ENCODE data around the gene CTSD.
A peak's percentile ranks its signal among the peaks of the same experiment; 100 is the strongest.

Gene CTSD

GRCh38 chr11:1746956-1747752 is 16.6 kb downstream of the CTSD start:
- no CpG with 5 or more reads among the region's 21 CpGs for WGBS, 2 donors (ENCODE audit: extremely low coverage in 2 of 2, insufficient read length in 2 of 2, insufficient replicate concordance in 1 of 2)
- no peak for DNase-seq (ENCODE audit: low spot score)
- H4K91ac ChIP-seq (ENCODE audit: low read depth, low read length, poor library complexity), result no peak overlapping the region
- H3K23ac ChIP-seq (ENCODE audit: low read depth, low read length, poor library complexity), result peak overlapping the region; percentile 93
- no peak overlapping the region for H3K4me2 ChIP-seq (ENCODE audit: insufficient read depth, low read length, poor library complexity, severe bottlenecking)
- peak overlapping the region; percentile 45 for H2BK15ac ChIP-seq (ENCODE audit: low read length)
- no peak overlapping the region for H3K27ac ChIP-seq (replicated peaks; ENCODE audit: low read length)
- peaks cover 0 to 8% of the 10 kb centered on the region in 2 donors for H3K9me3 ChIP-seq (replicated peaks in 1 of 2; ENCODE audit: control insufficient read depth in 2 of 2, insufficient read depth in 1 of 2, low read depth in 1 of 2, low read length in 2 of 2)
- no peak overlapping the region for H2BK120ac ChIP-seq (ENCODE audit: low read depth, low read length)
- H4K8ac ChIP-seq (ENCODE audit: low read depth, low read length), result peak overlapping the region; percentile 65
- H2BK5ac ChIP-seq (ENCODE audit: low read length), result no peak overlapping the region
- peak overlapping the region; percentile 61 for H2AK5ac ChIP-seq (ENCODE audit: low read depth, low read length)
- H3K14ac ChIP-seq (ENCODE audit: low read length), result peak overlapping the region; percentile 78
- H2BK12ac ChIP-seq (ENCODE audit: low read length), result no peak overlapping the region
- H3K27me3 ChIP-seq (ENCODE audit: control insufficient read depth in 3 of 3, insufficient read depth in 3 of 3, low read depth in 1 of 3, low read length in 3 of 3), result peaks cover 7 to 45% (median 44%) of the 10 kb centered on the region in 3 experiments
- H3K18ac ChIP-seq (ENCODE audit: low read length), result no peak overlapping the region
- H3K4me1 ChIP-seq (ENCODE audit: control insufficient read depth in 2 of 2, insufficient read depth in 1 of 2, low read depth in 1 of 2, low read length in 2 of 2), result peaks cover 0 to 15% of the 10 kb centered on the region in 2 donors
- peaks cover 0 to 3% of the 10 kb centered on the region in 2 donors for H3K36me3 ChIP-seq (replicated peaks in 1 of 2; ENCODE audit: control insufficient read depth in 2 of 2, insufficient read depth in 2 of 2, low read length in 2 of 2)
- no peak overlapping the region for H2AFZ ChIP-seq (ENCODE audit: low read length)
- H3K79me1 ChIP-seq (ENCODE audit: low read depth, low read length), result no peaks in the 10 kb centered on the region
- H3K4ac ChIP-seq (ENCODE audit: low read length), result no peak overlapping the region
- no peak overlapping the region for H3K4me3 ChIP-seq (ENCODE audit: low read length in 2 of 2)
- H3K9ac ChIP-seq (ENCODE audit: low read depth, low read length, poor library complexity), result no peak overlapping the region

DNA sequence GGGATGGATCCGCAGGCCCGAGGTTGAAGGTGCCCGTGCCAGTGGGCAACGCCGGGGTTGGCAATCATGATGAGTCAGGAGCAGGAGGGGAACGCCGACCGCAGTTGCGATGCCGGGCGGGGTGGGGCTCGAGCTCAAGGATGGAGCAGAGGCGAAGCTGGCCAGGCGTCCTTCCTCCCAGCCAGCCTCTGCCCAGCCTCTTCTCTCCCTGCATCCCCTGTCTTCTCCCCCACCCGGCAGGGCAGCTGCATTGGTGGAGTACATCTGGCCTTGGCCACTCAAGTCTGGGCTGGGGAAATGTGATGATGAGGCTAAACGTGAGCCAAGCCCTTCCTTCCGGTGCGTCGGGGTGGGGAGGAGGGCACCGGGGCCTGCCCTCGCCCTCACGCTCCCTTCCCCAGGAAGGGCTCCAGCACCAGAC is 17.2 kb downstream of the CTSD start:
- Histone ChIP-seq H3K18ac (ENCODE audit: low read length) (peak overlapping the region; percentile 16), H3K9me3 (replicated peaks in 1 of 2; ENCODE audit: control insufficient read depth in 2 of 2, insufficient read depth in 1 of 2, low read depth in 1 of 2, low read length in 2 of 2) (peaks cover 0 to 8% of the 10 kb centered on the region in 2 donors), H4K8ac (ENCODE audit: low read depth, low read length) (no peak overlapping the region), H3K23ac (ENCODE audit: low read depth, low read length, poor library complexity) (peak overlapping the region; percentile 93), H3K4me3 (ENCODE audit: low read length in 2 of 2) (no peak overlapping the region), H3K4me2 (ENCODE audit: insufficient read depth, low read length, poor library complexity, severe bottlenecking) (no peak overlapping the region), H3K4me1 (ENCODE audit: control insufficient read depth in 2 of 2, insufficient read depth in 1 of 2, low read depth in 1 of 2, low read length in 2 of 2) (peaks cover 0 to 15% of the 10 kb centered on the region in 2 donors), H2BK12ac (ENCODE audit: low read length) (peak overlapping the region; percentile 95), H2AK5ac (ENCODE audit: low read depth, low read length) (peak overlapping the region; percentile 49), H2AFZ (ENCODE audit: low read length) (no peak overlapping the region), H3K14ac (ENCODE audit: low read length) (peak overlapping the region; percentile 78), H3K79me1 (ENCODE audit: low read depth, low read length) (no peaks in the 10 kb centered on the region), H2BK120ac (ENCODE audit: low read depth, low read length) (no peak overlapping the region), H3K27ac (replicated peaks; ENCODE audit: low read length) (no peak overlapping the region), H2BK5ac (ENCODE audit: low read length) (no peak overlapping the region), H4K91ac (ENCODE audit: low read depth, low read length, poor library complexity) (no peak overlapping the region), H3K36me3 (replicated peaks in 1 of 2; ENCODE audit: control insufficient read depth in 2 of 2, insufficient read depth in 2 of 2, low read length in 2 of 2) (peaks cover 0 to 3% of the 10 kb centered on the region in 2 donors), H3K9ac (ENCODE audit: low read depth, low read length, poor library complexity) (no peak overlapping the region), H2BK15ac (ENCODE audit: low read length) (peak overlapping the region; percentile 45), H3K27me3 (ENCODE audit: control insufficient read depth in 3 of 3, insufficient read depth in 3 of 3, low read depth in 1 of 3, low read length in 3 of 3) (peaks cover 7 to 45% (median 44%) of the 10 kb centered on the region in 3 experiments), H3K4ac (ENCODE audit: low read length) (no peak overlapping the region)
- WGBS, 2 donors (ENCODE audit: extremely low coverage in 2 of 2, insufficient read length in 2 of 2, insufficient replicate concordance in 1 of 2), result no CpG with 5 or more reads among the region's 22 CpGs
- DNase-seq (ENCODE audit: low spot score), result no peak

- H2BK120ac ChIP-seq (ENCODE audit: low read depth, low read length), result no peak overlapping the region
- no peak overlapping the region for H3K18ac ChIP-seq (ENCODE audit: low read length)
- H3K27me3 ChIP-seq (ENCODE audit: control insufficient read depth in 3 of 3, insufficient read depth in 3 of 3, low read depth in 1 of 3, low read length in 3 of 3), result peaks cover 7 to 44% (median 40%) of the 10 kb centered on the region in 3 experiments
- H3K36me3 ChIP-seq (replicated peaks in 1 of 2; ENCODE audit: control insufficient read depth in 2 of 2, insufficient read depth in 2 of 2, low read length in 2 of 2), result peaks cover 0 to 3% of the 10 kb centered on the region in 2 donors
- peak overlapping the region; percentile 74 for H4K91ac ChIP-seq (ENCODE audit: low read depth, low read length, poor library complexity)
- peaks cover 0 to 8% of the 10 kb centered on the region in 2 donors for H3K9me3 ChIP-seq (replicated peaks in 1 of 2; ENCODE audit: control insufficient read depth in 2 of 2, insufficient read depth in 1 of 2, low read depth in 1 of 2, low read length in 2 of 2)
- no peak overlapping the region for H2BK5ac ChIP-seq (ENCODE audit: low read length)
- no peak overlapping the region for H2AFZ ChIP-seq (ENCODE audit: low read length)
- H3K4me3 ChIP-seq (ENCODE audit: low read length in 2 of 2), result peak overlapping the region in 1 of 2 donors; percentile 49
- no peaks in the 10 kb centered on the region for H3K79me1 ChIP-seq (ENCODE audit: low read depth, low read length)
- no peak overlapping the region for H3K27ac ChIP-seq (replicated peaks; ENCODE audit: low read length)
- no CpG with 5 or more reads among the region's 14 CpGs for WGBS, 2 donors (ENCODE audit: extremely low coverage in 2 of 2, insufficient read length in 2 of 2, insufficient replicate concordance in 1 of 2)
- no peak overlapping the region for H2BK12ac ChIP-seq (ENCODE audit: low read length)
- DNase-seq (ENCODE audit: low spot score), result no peak
- no peak overlapping the region for H2BK15ac ChIP-seq (ENCODE audit: low read length)
- no peak overlapping the region for H3K4me2 ChIP-seq (ENCODE audit: insufficient read depth, low read length, poor library complexity, severe bottlenecking)
- peak overlapping the region; percentile 15 for H3K23ac ChIP-seq (ENCODE audit: low read depth, low read length, poor library complexity)
- no peak overlapping the region for H4K8ac ChIP-seq (ENCODE audit: low read depth, low read length)
- H3K4me1 ChIP-seq (ENCODE audit: control insufficient read depth in 2 of 2, insufficient read depth in 1 of 2, low read depth in 1 of 2, low read length in 2 of 2), result peaks cover 0 to 15% of the 10 kb centered on the region in 2 donors
- no peak overlapping the region for H3K14ac ChIP-seq (ENCODE audit: low read length)
- no peak overlapping the region for H2AK5ac ChIP-seq (ENCODE audit: low read depth, low read length)
- peak overlapping the region; percentile 26 for H3K9ac ChIP-seq (ENCODE audit: low read depth, low read length, poor library complexity)
- no peak overlapping the region for H3K4ac ChIP-seq (ENCODE audit: low read length)
Measured at GRCh38 chr11:1745701-1746320, 17.9 kb downstream of the CTSD start.
